A673 (cell line): ENCODE results near the gene ZBTB25.

Source experiments
- CTCF ChIP-seq: fragments of 300-800, 200-600 bp; sonication (generic); conservative IDR thresholded peaks from 2 replicates; pipeline ENCODE4 v1.5.1; 2017; ENCODE audit warnings: low read depth, mild to moderate bottlenecking, antibody characterized with exemption, low read length, moderate library complexity, mixed read lengths
- EZH2 ChIP-seq: fragments of 200-600 bp; sonication (generic); IDR thresholded peaks from 2 replicates; pipeline ENCODE4 v1.6.1; 2017; ENCODE audit warnings: borderline replicate concordance, low read depth, mild to moderate bottlenecking, mixed read lengths, antibody characterized with exemption, low read length; ENCODE audit not compliant: poor library complexity, severe bottlenecking

GRCh38 chr14:64422005-64422404 is 81.6 kb downstream of the ZBTB25 start:
- TF ChIP-seq CTCF (no peak), EZH2 (no peak)
